ENCODE data around the gene NEB. TPM values are rescaled to one million over a fixed set of nuclear protein-coding genes. Genes with fewer than 3 reads are reported as not detected.

Gene NEB
- total and polyA plus RNA-seq, 4 donors = 1.6 to 3.1 (median 2.5) TPM

DNA sequence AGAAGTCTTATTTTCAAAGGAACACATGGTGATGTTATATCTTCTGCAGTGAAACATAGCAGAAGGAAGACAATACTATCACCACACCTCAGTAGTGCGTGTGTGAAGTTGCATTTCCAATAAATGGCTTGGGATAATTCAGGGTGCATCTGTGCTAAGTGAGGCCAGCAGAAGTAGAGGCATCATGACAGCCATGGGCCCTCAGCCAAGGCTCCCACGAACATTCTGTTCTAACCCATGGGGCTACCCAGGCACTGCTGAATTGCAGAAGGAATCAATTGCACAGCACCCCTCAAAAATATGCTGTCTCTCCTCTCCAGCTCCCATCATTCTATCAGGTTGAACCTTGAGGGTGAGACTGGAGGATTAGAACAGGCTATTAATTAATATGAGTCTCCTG lies 185.1 kb downstream of the NEB start:
- intact Hi-C loops (cut with DNase I) = no loop called here
- ATAC-seq (ENCODE audit: low FRiP score) = no peak
- no peaks in the 10 kb centered on the region for H3K9me3 ChIP-seq (ENCODE audit: control insufficient read depth, low read length)
- H3K4me1 ChIP-seq (ENCODE audit: control insufficient read depth in 1 of 2, insufficient read depth in 2 of 2, low read length in 2 of 2) = no peaks in the 10 kb centered on the region
- 89 to 90% methylated on average over 2 of the region's 2 CpGs for WGBS, 2 donors
- H3K27me3 ChIP-seq (ENCODE audit: control insufficient read depth in 1 of 2, insufficient read depth in 2 of 2, low read length in 1 of 2) = no peaks in the 10 kb centered on the region
- no peak for DNase-seq
- H3K27ac ChIP-seq (ENCODE audit: low read depth in 1 of 2, low read length in 2 of 2) = no peak overlapping the region
- H3K36me3 ChIP-seq (ENCODE audit: control insufficient read depth in 1 of 2, insufficient read depth in 2 of 2, low read length in 1 of 2) = peaks cover 0 to 2% of the 10 kb centered on the region in 2 donors
- no peak overlapping the region for H3K4me3 ChIP-seq (ENCODE audit: low read length in 2 of 2)

DNA sequence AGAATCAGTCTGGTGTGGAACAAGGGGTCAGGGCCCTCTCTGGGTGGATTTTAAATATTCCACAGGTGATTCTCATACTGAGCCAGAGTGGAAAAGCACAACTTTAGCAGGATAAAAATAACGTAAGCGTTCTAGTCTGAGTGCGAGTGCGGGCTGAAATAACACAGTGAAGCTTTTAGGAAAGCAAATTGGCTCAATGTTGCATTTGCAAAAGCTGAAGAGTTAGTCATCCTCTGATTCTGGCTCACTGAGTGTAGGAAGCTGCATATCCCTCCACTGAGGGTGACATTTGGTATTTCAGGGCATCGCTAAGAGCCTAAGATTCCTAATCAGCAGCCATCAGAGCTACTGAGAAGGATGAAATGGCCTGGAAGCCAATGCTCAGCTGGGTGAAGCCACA lies 189.8 kb downstream of the NEB start:
- ATAC-seq (ENCODE audit: low FRiP score) (peak; percentile 36), DNase-seq (no peak)
- Histone ChIP-seq H3K27me3 (ENCODE audit: control insufficient read depth in 1 of 2, insufficient read depth in 2 of 2, low read length in 1 of 2) (no peaks in the 10 kb centered on the region), H3K9me3 (ENCODE audit: control insufficient read depth, low read length) (no peaks in the 10 kb centered on the region), H3K4me1 (ENCODE audit: control insufficient read depth in 1 of 2, insufficient read depth in 2 of 2, low read length in 2 of 2) (no peaks in the 10 kb centered on the region), H3K4me3 (ENCODE audit: low read length in 2 of 2) (no peak overlapping the region), H3K27ac (ENCODE audit: low read depth in 1 of 2, low read length in 2 of 2) (no peak overlapping the region), H3K36me3 (ENCODE audit: control insufficient read depth in 1 of 2, insufficient read depth in 2 of 2, low read length in 1 of 2) (peaks cover 0 to 4% of the 10 kb centered on the region in 2 donors)
- intact Hi-C loops (cut with DNase I) = no loop called here
- WGBS, 2 donors = 32 to 44% methylated on average over 5 of the region's 5 CpGs

DNA sequence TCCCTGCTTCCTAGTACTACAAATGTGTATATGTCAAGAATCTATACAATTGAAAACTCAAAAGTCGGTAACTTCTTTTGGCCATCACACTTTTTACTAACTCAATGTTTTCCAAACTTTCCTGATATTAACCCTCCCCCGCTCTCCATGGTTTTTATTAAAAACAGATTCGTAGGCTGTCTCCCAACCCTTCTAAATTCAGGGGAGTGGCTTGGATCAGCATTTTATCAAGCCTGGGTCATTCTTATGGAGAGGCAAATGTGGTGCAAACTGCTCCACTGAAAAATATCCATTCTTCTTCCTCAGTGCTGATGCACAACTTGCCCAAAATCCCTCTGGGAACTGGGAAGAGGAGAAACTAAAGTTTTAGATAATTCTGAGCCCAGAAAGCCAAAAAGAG lies 190.4 kb downstream of the NEB start:
- WGBS, 2 donors = 78 to 83% methylated on average over 3 of the region's 3 CpGs
- intact Hi-C loops (cut with DNase I) = no loop called here

DNA sequence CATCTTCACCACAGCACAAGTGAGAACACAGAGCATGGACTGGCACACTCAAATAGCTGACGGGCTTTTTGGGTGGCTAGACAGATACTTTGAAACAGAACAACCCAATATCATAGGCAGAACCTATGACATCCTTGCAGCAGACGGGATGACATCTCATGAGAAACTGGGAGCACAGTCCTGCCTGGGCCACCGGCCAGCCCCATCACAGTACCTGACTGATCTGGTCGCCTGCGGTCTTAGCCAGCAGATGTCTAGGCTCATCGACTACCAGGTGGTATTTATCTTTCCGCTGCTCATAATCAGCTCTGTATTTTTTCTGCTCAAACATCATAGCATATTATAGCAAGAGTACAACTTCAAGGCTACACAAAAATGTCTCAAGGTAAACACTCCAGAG lies 200.3 kb downstream of the NEB start:
- WGBS, 2 donors = 95% methylated on average over 7 of the region's 7 CpGs
- Histone ChIP-seq H3K9me3 (ENCODE audit: control insufficient read depth, low read length) (no peaks in the 10 kb centered on the region), H3K36me3 (ENCODE audit: control insufficient read depth in 1 of 2, insufficient read depth in 2 of 2, low read length in 1 of 2) (peaks cover 0 to 6% of the 10 kb centered on the region in 2 donors), H3K4me1 (ENCODE audit: control insufficient read depth in 1 of 2, insufficient read depth in 2 of 2, low read length in 2 of 2) (no peaks in the 10 kb centered on the region), H3K4me3 (ENCODE audit: low read length in 2 of 2) (no peak overlapping the region), H3K27ac (ENCODE audit: low read depth in 1 of 2, low read length in 2 of 2) (no peak overlapping the region), H3K27me3 (ENCODE audit: control insufficient read depth in 1 of 2, insufficient read depth in 2 of 2, low read length in 1 of 2) (no peaks in the 10 kb centered on the region)
- no peak for DNase-seq
- intact Hi-C loops (cut with DNase I) = no loop called here
- no peak for ATAC-seq (ENCODE audit: low FRiP score)

More for the DNA sequence above, 190.4 kb downstream of the NEB start:
- Histone ChIP-seq H3K4me3 (ENCODE audit: low read length in 2 of 2) (no peak overlapping the region), H3K9me3 (ENCODE audit: control insufficient read depth, low read length) (no peaks in the 10 kb centered on the region), H3K27me3 (ENCODE audit: control insufficient read depth in 1 of 2, insufficient read depth in 2 of 2, low read length in 1 of 2) (no peaks in the 10 kb centered on the region), H3K4me1 (ENCODE audit: control insufficient read depth in 1 of 2, insufficient read depth in 2 of 2, low read length in 2 of 2) (no peaks in the 10 kb centered on the region), H3K36me3 (ENCODE audit: control insufficient read depth in 1 of 2, insufficient read depth in 2 of 2, low read length in 1 of 2) (peaks cover 0 to 2% of the 10 kb centered on the region in 2 donors), H3K27ac (ENCODE audit: low read depth in 1 of 2, low read length in 2 of 2) (no peak overlapping the region)
- no peak for ATAC-seq (ENCODE audit: low FRiP score)
- no peak for DNase-seq

DNA sequence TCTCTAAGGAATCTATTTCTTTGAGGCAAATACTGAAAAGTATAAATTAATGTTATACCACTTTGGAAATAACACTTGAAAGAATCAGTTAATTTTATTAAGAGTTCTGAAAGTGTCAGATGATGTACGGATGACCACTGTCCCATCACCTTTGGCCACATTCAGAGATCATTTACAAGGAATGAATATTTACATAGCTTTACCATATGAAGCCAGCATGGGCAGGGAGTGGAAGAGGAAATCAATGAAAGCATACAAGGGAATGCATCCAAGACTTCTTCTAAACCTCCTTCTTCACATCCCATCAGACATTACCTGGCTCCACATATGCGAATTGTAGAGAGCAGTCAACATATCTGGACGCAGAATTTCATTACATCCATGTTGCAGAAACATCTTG lies 201.1 kb downstream of the NEB start:
- Histone ChIP-seq H3K36me3 (ENCODE audit: control insufficient read depth in 1 of 2, insufficient read depth in 2 of 2, low read length in 1 of 2) (peaks cover 4 to 6% of the 10 kb centered on the region in 2 donors), H3K27me3 (ENCODE audit: control insufficient read depth in 1 of 2, insufficient read depth in 2 of 2, low read length in 1 of 2) (no peaks in the 10 kb centered on the region), H3K4me1 (ENCODE audit: control insufficient read depth in 1 of 2, insufficient read depth in 2 of 2, low read length in 2 of 2) (no peaks in the 10 kb centered on the region), H3K4me3 (ENCODE audit: low read length in 2 of 2) (no peak overlapping the region), H3K9me3 (ENCODE audit: control insufficient read depth, low read length) (no peaks in the 10 kb centered on the region), H3K27ac (ENCODE audit: low read depth in 1 of 2, low read length in 2 of 2) (no peak overlapping the region)
- DNase-seq (no peak), ATAC-seq (ENCODE audit: low FRiP score) (no peak)
- 90 to 92% methylated on average over 3 of the region's 3 CpGs for WGBS, 2 donors
- intact Hi-C loops (cut with DNase I) = no loop called here

DNA sequence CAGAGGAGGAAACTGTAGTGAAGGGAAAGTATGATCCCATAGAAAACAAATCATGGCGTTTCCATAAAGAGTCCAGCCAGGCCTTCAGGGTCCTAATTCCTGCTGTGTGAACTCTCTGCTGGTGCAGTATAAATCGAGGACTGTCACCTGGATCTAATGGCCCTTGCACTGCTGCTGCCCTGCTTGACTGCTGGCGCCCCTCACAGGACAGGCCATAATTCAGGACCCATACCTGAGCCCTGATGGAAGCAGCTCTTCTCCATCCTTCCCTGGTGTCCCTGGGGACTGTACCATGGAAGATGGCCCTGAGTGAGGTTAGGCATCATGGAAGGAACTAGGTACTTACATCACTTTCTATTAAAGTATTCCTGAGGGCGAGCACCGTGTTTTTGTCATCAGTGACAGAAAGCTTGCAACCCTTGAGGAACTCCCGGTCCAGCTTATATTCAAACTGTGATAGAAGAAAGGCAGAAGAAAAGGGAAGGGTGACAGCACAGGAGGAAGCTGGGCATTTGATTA lies 207.6 kb downstream of the NEB start:
- Histone ChIP-seq H3K4me3 (ENCODE audit: low read length in 2 of 2) (no peak overlapping the region), H3K27ac (ENCODE audit: low read depth in 1 of 2, low read length in 2 of 2) (no peak overlapping the region), H3K36me3 (ENCODE audit: control insufficient read depth in 1 of 2, insufficient read depth in 2 of 2, low read length in 1 of 2) (peaks cover 2 to 4% of the 10 kb centered on the region in 2 donors), H3K4me1 (ENCODE audit: control insufficient read depth in 1 of 2, insufficient read depth in 2 of 2, low read length in 2 of 2) (no peaks in the 10 kb centered on the region), H3K27me3 (ENCODE audit: control insufficient read depth in 1 of 2, insufficient read depth in 2 of 2, low read length in 1 of 2) (no peaks in the 10 kb centered on the region), H3K9me3 (ENCODE audit: control insufficient read depth, low read length) (no peaks in the 10 kb centered on the region)
- no peak for DNase-seq
- no peak for ATAC-seq (ENCODE audit: low FRiP score)
- intact Hi-C loops (cut with DNase I) = no loop called here
- WGBS, 2 donors = 92% methylated on average over 6 of the region's 6 CpGs

DNA sequence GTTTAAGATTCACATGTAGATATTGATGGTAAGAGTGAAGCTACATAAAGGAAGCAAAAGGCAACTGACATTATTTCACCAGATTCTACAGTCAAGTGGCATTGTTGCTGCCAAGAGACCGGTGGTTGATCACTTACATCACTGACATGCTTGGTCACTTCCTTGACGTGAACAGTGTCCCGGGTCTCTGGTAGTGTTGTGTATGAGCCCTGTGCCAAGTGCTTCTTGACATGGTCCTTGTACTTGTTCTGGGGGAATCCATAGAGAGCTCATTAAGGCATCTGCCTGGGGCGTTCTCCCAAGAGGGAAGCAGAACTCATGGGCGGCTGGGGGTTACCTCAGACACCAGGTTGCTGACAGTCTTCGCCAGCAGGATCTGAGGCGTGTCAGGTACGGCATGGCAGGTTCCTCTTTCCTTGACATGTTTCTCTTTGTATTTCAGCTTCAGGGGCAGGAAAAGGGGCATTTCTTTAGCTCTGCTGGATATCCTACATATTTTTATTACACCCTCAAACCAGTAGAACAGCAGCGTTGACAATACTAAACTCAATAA lies 208.4 kb downstream of the NEB start:
- ATAC-seq (ENCODE audit: low FRiP score) (no peak), DNase-seq (no peak)
- no peaks in the 10 kb centered on the region for H3K4me1 ChIP-seq (ENCODE audit: control insufficient read depth in 1 of 2, insufficient read depth in 2 of 2, low read length in 2 of 2)
- H3K27me3 ChIP-seq (ENCODE audit: control insufficient read depth in 1 of 2, insufficient read depth in 2 of 2, low read length in 1 of 2) = no peaks in the 10 kb centered on the region
- intact Hi-C loops (cut with DNase I) = no loop called here
- peaks cover 2 to 4% of the 10 kb centered on the region in 2 donors for H3K36me3 ChIP-seq (ENCODE audit: control insufficient read depth in 1 of 2, insufficient read depth in 2 of 2, low read length in 1 of 2)
- WGBS, 2 donors = 87 to 89% methylated on average over 9 of the region's 9 CpGs
- H3K4me3 ChIP-seq (ENCODE audit: low read length in 2 of 2) = no peak overlapping the region
- H3K9me3 ChIP-seq (ENCODE audit: control insufficient read depth, low read length) = no peaks in the 10 kb centered on the region
- H3K27ac ChIP-seq (ENCODE audit: low read depth in 1 of 2, low read length in 2 of 2) = no peak overlapping the region

DNA sequence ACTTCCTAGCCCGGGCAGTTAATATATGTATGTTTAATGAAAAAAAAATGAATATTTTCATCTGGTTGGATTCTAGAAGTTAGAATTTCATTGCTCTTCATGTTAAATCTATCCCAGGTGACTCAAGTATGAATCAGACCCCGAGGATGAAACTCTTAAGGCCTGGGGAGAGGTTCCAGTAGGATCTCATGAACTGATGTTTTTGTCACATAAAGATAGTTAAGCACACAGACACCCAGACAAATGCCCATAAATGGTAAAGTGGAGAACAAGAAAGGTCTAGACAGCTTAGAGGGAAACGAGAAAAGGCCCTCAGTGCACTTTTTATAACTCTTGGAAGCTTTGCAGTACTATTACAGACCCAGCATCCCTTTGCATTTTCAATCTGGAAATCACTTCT lies 210.4 kb downstream of the NEB start:
- H3K9me3 ChIP-seq (ENCODE audit: control insufficient read depth, low read length) = no peaks in the 10 kb centered on the region
- no peak overlapping the region for H3K4me3 ChIP-seq (ENCODE audit: low read length in 2 of 2)
- H3K36me3 ChIP-seq (ENCODE audit: control insufficient read depth in 1 of 2, insufficient read depth in 2 of 2, low read length in 1 of 2) = peaks cover 2 to 3% of the 10 kb centered on the region in 2 donors
- WGBS, 2 donors = 80 to 85% methylated on average over 3 of the region's 3 CpGs
- intact Hi-C loops (cut with DNase I) = no loop called here
- DNase-seq (no peak), ATAC-seq (ENCODE audit: low FRiP score) (no peak)
- H3K27me3 ChIP-seq (ENCODE audit: control insufficient read depth in 1 of 2, insufficient read depth in 2 of 2, low read length in 1 of 2) = no peaks in the 10 kb centered on the region
- no peak overlapping the region for H3K27ac ChIP-seq (ENCODE audit: low read depth in 1 of 2, low read length in 2 of 2)
- H3K4me1 ChIP-seq (ENCODE audit: control insufficient read depth in 1 of 2, insufficient read depth in 2 of 2, low read length in 2 of 2) = no peaks in the 10 kb centered on the region

DNA sequence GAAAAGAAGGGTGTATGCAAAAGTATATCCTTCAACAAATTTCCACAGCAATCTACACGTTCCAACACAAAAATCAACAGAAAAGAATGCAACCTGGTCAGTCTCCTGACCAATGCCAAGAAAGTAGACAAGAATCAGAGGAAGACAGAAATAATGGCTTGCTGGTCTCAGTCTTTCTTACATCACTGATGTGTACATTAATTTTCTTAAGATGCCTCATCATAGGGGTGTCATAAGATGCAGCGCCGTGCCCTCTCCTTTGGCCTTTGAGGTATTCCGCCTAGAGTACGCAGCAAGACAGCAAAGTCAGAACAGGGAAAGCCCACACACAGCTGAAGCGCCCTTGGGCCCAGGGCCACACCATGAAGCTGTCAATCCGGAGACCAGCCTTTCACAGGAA lies 211.7 kb downstream of the NEB start:
- intact Hi-C loops (cut with DNase I) = no loop called here
- H3K4me1 ChIP-seq (ENCODE audit: control insufficient read depth in 1 of 2, insufficient read depth in 2 of 2, low read length in 2 of 2) = no peaks in the 10 kb centered on the region
- no peak overlapping the region for H3K4me3 ChIP-seq (ENCODE audit: low read length in 2 of 2)
- no peak overlapping the region for H3K27ac ChIP-seq (ENCODE audit: low read depth in 1 of 2, low read length in 2 of 2)
- DNase-seq (no peak), ATAC-seq (ENCODE audit: low FRiP score) (no peak)
- peaks cover 0 to 2% of the 10 kb centered on the region in 2 donors for H3K36me3 ChIP-seq (ENCODE audit: control insufficient read depth in 1 of 2, insufficient read depth in 2 of 2, low read length in 1 of 2)
- no peaks in the 10 kb centered on the region for H3K9me3 ChIP-seq (ENCODE audit: control insufficient read depth, low read length)
- H3K27me3 ChIP-seq (ENCODE audit: control insufficient read depth in 1 of 2, insufficient read depth in 2 of 2, low read length in 1 of 2) = no peaks in the 10 kb centered on the region
- WGBS, 2 donors = 89 to 92% methylated on average over 7 of the region's 7 CpGs

Data from aorta (tissue), 5 donors.